Smooth muscle cell (in vitro differentiated cells): ENCODE results near the gene SNX27. TPM values are rescaled to one million over a fixed set of nuclear protein-coding genes. Genes with fewer than 3 reads are reported as not detected.

Experiments
- DNase-seq: peaks from one replicate; lab custom pipeline; 2025; ENCODE audit not compliant: unreplicated experiment; lab: John Stamatoyannopoulos, UW
- H2AFZ ChIP-seq: fragments of 200-600 bp; sonication (generic); 2 replicates; pipeline ENCODE4 v1.6.0; 2016; ENCODE audit warnings: antibody characterized with exemption, low read depth, mild to moderate bottlenecking
- H3F3A ChIP-seq: fragments of 200-600 bp; sonication (generic); 2 replicates; pipeline ENCODE4 v1.6.0; 2017; ENCODE audit warnings: antibody characterized with exemption, low read depth
- H3K27ac ChIP-seq: fragments of 200-600 bp; sonication (generic); 2 replicates; pipeline ENCODE4 v1.5.1; 2016; ENCODE audit warnings: low read depth, mild to moderate bottlenecking
- H3K27me3 ChIP-seq: fragments of 200-600 bp; sonication (generic); 2 replicates; pipeline ENCODE4 v1.6.1; 2016; ENCODE audit warnings: low read depth, mild to moderate bottlenecking
- H3K36me3 ChIP-seq: fragments of 200-600 bp; sonication (generic); 2 replicates; pipeline ENCODE4 v1.5.1; 2016; ENCODE audit warnings: low read depth
- H3K4me1 ChIP-seq: fragments of 200-600 bp; sonication (generic); 2 replicates; pipeline ENCODE4 v1.5.1; 2016; ENCODE audit warnings: low read depth
- H3K4me2 ChIP-seq: fragments of 200-600 bp; sonication (generic); 2 replicates; pipeline ENCODE4 v1.6.0; 2016; ENCODE audit warnings: mild to moderate bottlenecking
- H3K4me3 ChIP-seq: fragments of 200-600 bp; sonication (generic); 2 replicates; pipeline ENCODE4 v1.5.1; 2016; ENCODE audit warnings: mild to moderate bottlenecking
- H3K79me2 ChIP-seq: fragments of 200-600 bp; sonication (generic); 2 replicates; pipeline ENCODE4 v1.6.0; 2016; ENCODE audit warnings: low read depth, mild to moderate bottlenecking
- H3K9ac ChIP-seq: fragments of 200-600 bp; sonication (generic); 2 replicates; pipeline ENCODE4 v1.6.0; 2016; ENCODE audit warnings: low read depth
- H3K9me3 ChIP-seq: fragments of 200-600 bp; sonication (generic); replicated peaks from 2 replicates; pipeline ENCODE4 v1.5.1; 2016; ENCODE audit warnings: low read depth
- H4K20me1 ChIP-seq: fragments of 200-600 bp; sonication (generic); 2 replicates; pipeline ENCODE4 v1.6.0; 2016; ENCODE audit warnings: low read depth
- CTCF ChIP-seq: fragments of 200-600 bp; sonication (generic); IDR thresholded peaks from 2 replicates; pipeline ENCODE4 v1.5.1; 2017; ENCODE audit warnings: borderline replicate concordance, mild to moderate bottlenecking, antibody characterized with exemption; ENCODE audit not compliant: insufficient read depth, poor library complexity, severe bottlenecking
- WGBS: methylation state at CpG from one replicate; pipeline ENCODE4 v1.1.7; 2016; ENCODE audit warnings: low lambda C conversion rate; 5-methylcytosine and 5-hydroxymethylcytosine counted together
- polyA plus RNA-seq: library from polyadenylated mRNA; unstranded; fragments of >200 nt; fragmentation: Nextera tagmentation; extraction: Ambion mirVana; gene quantifications from 2 replicates; pipeline ENCODE4 v1.2.1, GENCODE V29; 2016
- total RNA-seq: library from RNA; depleted of rRNA; stranded (reverse); fragments of >200 nt; gene quantifications from 2 replicates; pipeline ENCODE4 v1.2.3, GENCODE V29; 2014

Gene SNX27
- total and polyA plus RNA-seq, 2 experiments from 2014 or later: 11.9 to 20.9 TPM

- Histone ChIP-seq H3K27me3 (no peaks in the 10 kb centered on the region), H4K20me1 (no peaks in the 10 kb centered on the region), H3K9me3 (no peaks in the 10 kb centered on the region), H3K4me3 (no peak overlapping the region), H3K9ac (no peak overlapping the region), H3F3A (no peaks in the 10 kb centered on the region), H3K4me1 (no peaks in the 10 kb centered on the region), H3K4me2 (no peak overlapping the region), H3K79me2 (no peaks in the 10 kb centered on the region), H3K36me3 (no peaks in the 10 kb centered on the region), H2AFZ (no peak overlapping the region), H3K27ac (no peak overlapping the region)
- DNase-seq: no peak
- no peak for TF ChIP-seq CTCF
- WGBS: 77% methylated on average over 2 of the region's 2 CpGs
Observed at GRCh38 chr1:151737026-151737425, 125.2 kb downstream of the SNX27 start.

GRCh38 chr1:151737479-151737878 lies 125.6 kb downstream of the SNX27 start:
- H3K4me3 ChIP-seq: no peak overlapping the region
- TF ChIP-seq CTCF: no peak
- H4K20me1 ChIP-seq: no peaks in the 10 kb centered on the region
- no peaks in the 10 kb centered on the region for H3K27me3 ChIP-seq
- no peak for DNase-seq
- H3K27ac ChIP-seq: no peak overlapping the region
- H3F3A ChIP-seq: no peaks in the 10 kb centered on the region
- no peak overlapping the region for H3K9ac ChIP-seq
- H3K4me2 ChIP-seq: no peak overlapping the region
- no peaks in the 10 kb centered on the region for H3K36me3 ChIP-seq
- no peaks in the 10 kb centered on the region for H3K9me3 ChIP-seq
- H3K4me1 ChIP-seq: no peaks in the 10 kb centered on the region
- H3K79me2 ChIP-seq: no peaks in the 10 kb centered on the region
- no peak overlapping the region for H2AFZ ChIP-seq

- DNase-seq: no peak
- TF ChIP-seq CTCF: no peak
- H3K9me3 ChIP-seq: no peaks in the 10 kb centered on the region
- no peak overlapping the region for H3K4me3 ChIP-seq
- 52% methylated on average over 3 of the region's 3 CpGs for WGBS
- no peaks in the 10 kb centered on the region for H3K36me3 ChIP-seq
- no peak overlapping the region for H2AFZ ChIP-seq
- H3K27ac ChIP-seq: no peak overlapping the region
- H3F3A ChIP-seq: no peaks in the 10 kb centered on the region
- H3K79me2 ChIP-seq: no peaks in the 10 kb centered on the region
- H3K27me3 ChIP-seq: peaks cover 18% of the 10 kb centered on the region
- H3K4me2 ChIP-seq: no peak overlapping the region
- no peak overlapping the region for H3K9ac ChIP-seq
- no peaks in the 10 kb centered on the region for H3K4me1 ChIP-seq
- H4K20me1 ChIP-seq: no peaks in the 10 kb centered on the region
Observed at GRCh38 chr1:151739590-151740355, 127.9 kb downstream of the SNX27 start.

GRCh38 chr1:151741516-151741915 lies 129.7 kb downstream of the SNX27 start:
- Histone ChIP-seq H4K20me1 (no peaks in the 10 kb centered on the region), H3K36me3 (no peaks in the 10 kb centered on the region), H3K79me2 (no peaks in the 10 kb centered on the region), H2AFZ (no peak overlapping the region), H3K27me3 (peaks cover 33% of the 10 kb centered on the region), H3F3A (no peaks in the 10 kb centered on the region), H3K9me3 (no peaks in the 10 kb centered on the region), H3K4me3 (no peak overlapping the region), H3K27ac (no peak overlapping the region), H3K4me1 (no peaks in the 10 kb centered on the region), H3K9ac (no peak overlapping the region), H3K4me2 (no peak overlapping the region)
- DNase-seq: no peak
- WGBS: 89% methylated on average over 4 of the region's 4 CpGs
- no peak for TF ChIP-seq CTCF
